ENCODE data around the gene GPC6. TPM values are rescaled to one million over a fixed set of nuclear protein-coding genes. Genes with fewer than 3 reads are reported as not detected.

The GPC6 gene
- polyA plus RNA-seq, 2 donors, result 0.16 to 0.22 TPM

- no peaks in the 10 kb centered on the region for H3K27me3 ChIP-seq (ENCODE audit: control insufficient read depth in 1 of 2, insufficient read depth in 2 of 2, low read length in 2 of 2)
- no peaks in the 10 kb centered on the region for H3K36me3 ChIP-seq (ENCODE audit: control insufficient read depth in 2 of 2, insufficient read depth in 2 of 2, low read length in 1 of 2)
- H3K4me1 ChIP-seq (ENCODE audit: control insufficient read depth in 2 of 2, insufficient read depth in 2 of 2, low read length in 1 of 2), result no peaks in the 10 kb centered on the region
- no peaks in the 10 kb centered on the region for H3K9me3 ChIP-seq (ENCODE audit: control insufficient read depth in 2 of 2, insufficient read depth in 1 of 2, low read depth in 1 of 2, low read length in 1 of 2)
- H3K27ac ChIP-seq (ENCODE audit: low read depth in 2 of 2, low read length in 1 of 2), result no peak overlapping the region
- no peak overlapping the region for H3K4me3 ChIP-seq (ENCODE audit: low read depth in 1 of 2, low read length in 2 of 2)
Observed at GRCh38 chr13:93368718-93369117, 142.1 kb downstream of the GPC6 start.

- Histone ChIP-seq H3K36me3 (ENCODE audit: control insufficient read depth in 2 of 2, insufficient read depth in 2 of 2, low read length in 1 of 2) (no peaks in the 10 kb centered on the region), H3K9me3 (ENCODE audit: control insufficient read depth in 2 of 2, insufficient read depth in 1 of 2, low read depth in 1 of 2, low read length in 1 of 2) (no peaks in the 10 kb centered on the region), H3K4me3 (ENCODE audit: low read depth in 1 of 2, low read length in 2 of 2) (no peak overlapping the region), H3K27ac (ENCODE audit: low read depth in 2 of 2, low read length in 1 of 2) (no peak overlapping the region), H3K27me3 (ENCODE audit: control insufficient read depth in 1 of 2, insufficient read depth in 2 of 2, low read length in 2 of 2) (no peaks in the 10 kb centered on the region), H3K4me1 (ENCODE audit: control insufficient read depth in 2 of 2, insufficient read depth in 2 of 2, low read length in 1 of 2) (no peaks in the 10 kb centered on the region)
- 57 to 70% methylated on average over 3 of the region's 3 CpGs for WGBS, 2 donors
Observed at GRCh38 chr13:93372856-93373255, 146.2 kb downstream of the GPC6 start.

- Histone ChIP-seq H3K27me3 (ENCODE audit: control insufficient read depth in 1 of 2, insufficient read depth in 2 of 2, low read length in 2 of 2) (no peaks in the 10 kb centered on the region), H3K9me3 (ENCODE audit: control insufficient read depth in 2 of 2, insufficient read depth in 1 of 2, low read depth in 1 of 2, low read length in 1 of 2) (no peaks in the 10 kb centered on the region), H3K36me3 (ENCODE audit: control insufficient read depth in 2 of 2, insufficient read depth in 2 of 2, low read length in 1 of 2) (no peaks in the 10 kb centered on the region), H3K4me1 (ENCODE audit: control insufficient read depth in 2 of 2, insufficient read depth in 2 of 2, low read length in 1 of 2) (no peaks in the 10 kb centered on the region), H3K4me3 (ENCODE audit: low read depth in 1 of 2, low read length in 2 of 2) (no peak overlapping the region), H3K27ac (ENCODE audit: low read depth in 2 of 2, low read length in 1 of 2) (no peak overlapping the region)
- WGBS, 2 donors, result 84 to 85% methylated on average over 6 of the region's 6 CpGs
Observed at GRCh38 chr13:93375491-93375890, 148.9 kb downstream of the GPC6 start.

- no peaks in the 10 kb centered on the region for H3K27me3 ChIP-seq (ENCODE audit: control insufficient read depth in 1 of 2, insufficient read depth in 2 of 2, low read length in 2 of 2)
- H3K4me1 ChIP-seq (ENCODE audit: control insufficient read depth in 2 of 2, insufficient read depth in 2 of 2, low read length in 1 of 2), result no peaks in the 10 kb centered on the region
- no peaks in the 10 kb centered on the region for H3K9me3 ChIP-seq (ENCODE audit: control insufficient read depth in 2 of 2, insufficient read depth in 1 of 2, low read depth in 1 of 2, low read length in 1 of 2)
- H3K36me3 ChIP-seq (ENCODE audit: control insufficient read depth in 2 of 2, insufficient read depth in 2 of 2, low read length in 1 of 2), result no peaks in the 10 kb centered on the region
- 44% methylated on average over 5 of the region's 5 CpGs for WGBS, 2 donors
- no peak overlapping the region for H3K4me3 ChIP-seq (ENCODE audit: low read depth in 1 of 2, low read length in 2 of 2)
- H3K27ac ChIP-seq (ENCODE audit: low read depth in 2 of 2, low read length in 1 of 2), result no peak overlapping the region
Observed at GRCh38 chr13:93377196-93377595, 150.6 kb downstream of the GPC6 start.

- Histone ChIP-seq H3K4me3 (ENCODE audit: low read depth in 1 of 2, low read length in 2 of 2) (no peak overlapping the region), H3K27ac (ENCODE audit: low read depth in 2 of 2, low read length in 1 of 2) (no peak overlapping the region), H3K27me3 (ENCODE audit: control insufficient read depth in 1 of 2, insufficient read depth in 2 of 2, low read length in 2 of 2) (no peaks in the 10 kb centered on the region), H3K4me1 (ENCODE audit: control insufficient read depth in 2 of 2, insufficient read depth in 2 of 2, low read length in 1 of 2) (no peaks in the 10 kb centered on the region), H3K36me3 (ENCODE audit: control insufficient read depth in 2 of 2, insufficient read depth in 2 of 2, low read length in 1 of 2) (no peaks in the 10 kb centered on the region), H3K9me3 (ENCODE audit: control insufficient read depth in 2 of 2, insufficient read depth in 1 of 2, low read depth in 1 of 2, low read length in 1 of 2) (no peaks in the 10 kb centered on the region)
- 64 to 67% methylated on average over 2 of the region's 2 CpGs for WGBS, 2 donors
Observed at GRCh38 chr13:93378184-93378583, 151.6 kb downstream of the GPC6 start.

GRCh38 chr13:93386116-93386515 lies 159.5 kb downstream of the GPC6 start:
- Histone ChIP-seq H3K9me3 (ENCODE audit: control insufficient read depth in 2 of 2, insufficient read depth in 1 of 2, low read depth in 1 of 2, low read length in 1 of 2) (no peaks in the 10 kb centered on the region), H3K27ac (ENCODE audit: low read depth in 2 of 2, low read length in 1 of 2) (no peak overlapping the region), H3K4me1 (ENCODE audit: control insufficient read depth in 2 of 2, insufficient read depth in 2 of 2, low read length in 1 of 2) (no peaks in the 10 kb centered on the region), H3K36me3 (ENCODE audit: control insufficient read depth in 2 of 2, insufficient read depth in 2 of 2, low read length in 1 of 2) (no peaks in the 10 kb centered on the region), H3K4me3 (ENCODE audit: low read depth in 1 of 2, low read length in 2 of 2) (no peak overlapping the region), H3K27me3 (ENCODE audit: control insufficient read depth in 1 of 2, insufficient read depth in 2 of 2, low read length in 2 of 2) (no peaks in the 10 kb centered on the region)
- 76 to 77% methylated on average over 5 of the region's 5 CpGs for WGBS, 2 donors

GRCh38 chr13:93388701-93389100 lies 162.1 kb downstream of the GPC6 start:
- H3K9me3 ChIP-seq (ENCODE audit: control insufficient read depth in 2 of 2, insufficient read depth in 1 of 2, low read depth in 1 of 2, low read length in 1 of 2), result no peaks in the 10 kb centered on the region
- no peaks in the 10 kb centered on the region for H3K4me1 ChIP-seq (ENCODE audit: control insufficient read depth in 2 of 2, insufficient read depth in 2 of 2, low read length in 1 of 2)
- WGBS, 2 donors, result 62% methylated on average over 1 of the region's 1 CpG
- no peak overlapping the region for H3K4me3 ChIP-seq (ENCODE audit: low read depth in 1 of 2, low read length in 2 of 2)
- no peaks in the 10 kb centered on the region for H3K36me3 ChIP-seq (ENCODE audit: control insufficient read depth in 2 of 2, insufficient read depth in 2 of 2, low read length in 1 of 2)
- H3K27ac ChIP-seq (ENCODE audit: low read depth in 2 of 2, low read length in 1 of 2), result no peak overlapping the region
- H3K27me3 ChIP-seq (ENCODE audit: control insufficient read depth in 1 of 2, insufficient read depth in 2 of 2, low read length in 2 of 2), result no peaks in the 10 kb centered on the region

- Histone ChIP-seq H3K27ac (ENCODE audit: low read depth in 2 of 2, low read length in 1 of 2) (no peak overlapping the region), H3K9me3 (ENCODE audit: control insufficient read depth in 2 of 2, insufficient read depth in 1 of 2, low read depth in 1 of 2, low read length in 1 of 2) (no peaks in the 10 kb centered on the region), H3K27me3 (ENCODE audit: control insufficient read depth in 1 of 2, insufficient read depth in 2 of 2, low read length in 2 of 2) (no peaks in the 10 kb centered on the region), H3K36me3 (ENCODE audit: control insufficient read depth in 2 of 2, insufficient read depth in 2 of 2, low read length in 1 of 2) (no peaks in the 10 kb centered on the region), H3K4me1 (ENCODE audit: control insufficient read depth in 2 of 2, insufficient read depth in 2 of 2, low read length in 1 of 2) (no peaks in the 10 kb centered on the region), H3K4me3 (ENCODE audit: low read depth in 1 of 2, low read length in 2 of 2) (no peak overlapping the region)
Observed at GRCh38 chr13:93397619-93398018, 171.0 kb downstream of the GPC6 start.

GRCh38 chr13:93398167-93399035 lies 171.8 kb downstream of the GPC6 start:
- Histone ChIP-seq H3K4me3 (ENCODE audit: low read depth in 1 of 2, low read length in 2 of 2) (no peak overlapping the region), H3K9me3 (ENCODE audit: control insufficient read depth in 2 of 2, insufficient read depth in 1 of 2, low read depth in 1 of 2, low read length in 1 of 2) (no peaks in the 10 kb centered on the region), H3K36me3 (ENCODE audit: control insufficient read depth in 2 of 2, insufficient read depth in 2 of 2, low read length in 1 of 2) (no peaks in the 10 kb centered on the region), H3K27me3 (ENCODE audit: control insufficient read depth in 1 of 2, insufficient read depth in 2 of 2, low read length in 2 of 2) (no peaks in the 10 kb centered on the region), H3K27ac (ENCODE audit: low read depth in 2 of 2, low read length in 1 of 2) (no peak overlapping the region), H3K4me1 (ENCODE audit: control insufficient read depth in 2 of 2, insufficient read depth in 2 of 2, low read length in 1 of 2) (no peaks in the 10 kb centered on the region)
- WGBS, 2 donors, result 63 to 68% methylated on average over 4 of the region's 4 CpGs

GRCh38 chr13:93399212-93399611 lies 172.6 kb downstream of the GPC6 start:
- Histone ChIP-seq H3K9me3 (ENCODE audit: control insufficient read depth in 2 of 2, insufficient read depth in 1 of 2, low read depth in 1 of 2, low read length in 1 of 2) (no peaks in the 10 kb centered on the region), H3K27me3 (ENCODE audit: control insufficient read depth in 1 of 2, insufficient read depth in 2 of 2, low read length in 2 of 2) (no peaks in the 10 kb centered on the region), H3K27ac (ENCODE audit: low read depth in 2 of 2, low read length in 1 of 2) (no peak overlapping the region), H3K4me1 (ENCODE audit: control insufficient read depth in 2 of 2, insufficient read depth in 2 of 2, low read length in 1 of 2) (no peaks in the 10 kb centered on the region), H3K36me3 (ENCODE audit: control insufficient read depth in 2 of 2, insufficient read depth in 2 of 2, low read length in 1 of 2) (no peaks in the 10 kb centered on the region), H3K4me3 (ENCODE audit: low read depth in 1 of 2, low read length in 2 of 2) (no peak overlapping the region)
- WGBS, 2 donors, result 76% methylated on average over 4 of the region's 4 CpGs
